ENCODE measurements around the gene PPP4C.

- no peak for TF ChIP-seq POLR2A (IDR thresholded peaks at IDR 0.05; ENCODE audit: low read length)
- no peak for TF ChIP-seq GATA1 (IDR thresholded peaks at IDR 0.05; ENCODE audit: low read depth, low read length)
Measured at GRCh38 chr16:30051518-30051917, 24.3 kb upstream of the PPP4C start.

Measured in erythroblast (primary cell).